GM08714 (cell line): ENCODE results near the gene ASB15.
"Not testable (repeated sequence)": the region's sequence is repeated elsewhere in the genome, so short reads cannot be mapped to it uniquely, and the experiment has no call there.

Experiments
- H3K4me3 ChIP-seq: fragments of 200-500 bp; sonication (Bioruptor generic); 2 replicates; pipeline ENCODE4 v1.5.1; 2014; ENCODE audit warnings: mild to moderate bottlenecking, low read length, inconsistent platforms
- ZNF274 ChIP-seq: IDR thresholded peaks from 2 replicates; pipeline ENCODE4 v1.6.1; 2012; ENCODE audit warnings: mild to moderate bottlenecking, low read depth, low read length

The ASB15 gene

GRCh38 chr7:123615344-123615743 lies 13.7 kb downstream of the ASB15 start:
- TF ChIP-seq ZNF274 = no peak
- no peak overlapping the region for H3K4me3 ChIP-seq

GRCh38 chr7:123616223-123616622 lies 14.6 kb downstream of the ASB15 start:
- TF ChIP-seq ZNF274 = no peak
- no peak overlapping the region for H3K4me3 ChIP-seq

GRCh38 chr7:123621707-123622106 lies 20.1 kb downstream of the ASB15 start:
- no peak for TF ChIP-seq ZNF274
- no peak overlapping the region for H3K4me3 ChIP-seq

GRCh38 chr7:123622660-123623386 lies 21.2 kb downstream of the ASB15 start:
- no peak for TF ChIP-seq ZNF274
- no peak overlapping the region for H3K4me3 ChIP-seq

- no peak for TF ChIP-seq ZNF274
- no peak overlapping the region for H3K4me3 ChIP-seq
Measured at GRCh38 chr7:123624527-123625183, 23.0 kb downstream of the ASB15 start.

- no peak overlapping the region for H3K4me3 ChIP-seq
- no peak for TF ChIP-seq ZNF274
Measured at GRCh38 chr7:123625254-123625653, 23.6 kb downstream of the ASB15 start.

GRCh38 chr7:123627851-123628250 lies 26.2 kb downstream of the ASB15 start:
- H3K4me3 ChIP-seq = no peak overlapping the region
- TF ChIP-seq ZNF274 = no peak

- TF ChIP-seq ZNF274 = no peak
- H3K4me3 ChIP-seq = no peak overlapping the region
Measured at GRCh38 chr7:123628829-123629228, 27.2 kb downstream of the ASB15 start.

GRCh38 chr7:123629281-123629680 lies 27.7 kb downstream of the ASB15 start:
- no peak for TF ChIP-seq ZNF274
- no peak overlapping the region for H3K4me3 ChIP-seq

- TF ChIP-seq ZNF274 = no peak
- H3K4me3 ChIP-seq = no peak overlapping the region
Measured at GRCh38 chr7:123632808-123633207, 31.2 kb downstream of the ASB15 start.

- no peak overlapping the region for H3K4me3 ChIP-seq
- no peak for TF ChIP-seq ZNF274
Measured at GRCh38 chr7:123633553-123633952, 31.9 kb downstream of the ASB15 start.

GRCh38 chr7:123634011-123634573 lies 32.5 kb downstream of the ASB15 start:
- not testable (repeated sequence) for H3K4me3 ChIP-seq

GRCh38 chr7:123635551-123636359 lies 34.1 kb downstream of the ASB15 start:
- TF ChIP-seq ZNF274 = no peak
- no peak overlapping the region for H3K4me3 ChIP-seq

- no peak overlapping the region for H3K4me3 ChIP-seq
- TF ChIP-seq ZNF274 = no peak
Measured at GRCh38 chr7:123637203-123637602, 35.6 kb downstream of the ASB15 start.
